WTC11 (cell line): ENCODE data around the gene PCSK9. TPM values are rescaled to one million over a fixed set of nuclear protein-coding genes. Genes with fewer than 3 reads are reported as not detected.

Experiments
- ATAC-seq: fragments of 200-7000 bp; cut with Tn5 transposase; 2 replicates; pipeline ENCODE4 v1.10.0; 2021; ENCODE audit warnings: mild to moderate bottlenecking, moderate library complexity
- CTCF ChIA-PET: fragments of 300-600 bp; sonication (Branson Sonifier 250); formaldehyde crosslinking; loops from one replicate; lab custom pipeline; 2021; ENCODE audit warnings: antibody characterized with exemption; lab: Charles Lee
- POLR2A ChIA-PET: fragments of 350-600 bp; sonication (Branson Sonifier 250); formaldehyde crosslinking; loops from one replicate; lab custom pipeline; 2021; ENCODE audit warnings: antibody characterized with exemption; lab: Charles Lee
- DNase-seq: peaks from one replicate; pipeline ENCODE4 v3.0.0; 2021; ENCODE audit warnings: low spot score
- H3K27ac Mint-ChIP-seq: 2 replicates; pipeline ENCODE4 v1.8.0; 2021; ENCODE audit warnings: mixed read lengths
- H3K27me3 Mint-ChIP-seq: 2 replicates; pipeline ENCODE4 v1.8.0; 2021; ENCODE audit warnings: low read depth, mild to moderate bottlenecking, moderate library complexity, mixed read lengths
- H3K36me3 Mint-ChIP-seq: 2 replicates; pipeline ENCODE4 v1.8.0; 2021; ENCODE audit warnings: mixed read lengths
- H3K4me1 Mint-ChIP-seq: 2 replicates; pipeline ENCODE4 v1.8.0; 2022; ENCODE audit warnings: mixed read lengths
- H3K4me3 Mint-ChIP-seq: 2 replicates; pipeline ENCODE4 v1.8.0; 2021; ENCODE audit warnings: mild to moderate bottlenecking, moderate library complexity, mixed read lengths
- H3K9me3 Mint-ChIP-seq: 2 replicates; pipeline ENCODE4 v1.8.0; 2021; ENCODE audit warnings: mixed read lengths
- ATF1 ChIP-seq: sonication (generic); formaldehyde crosslinking; IDR thresholded peaks from 2 replicates; pipeline ENCODE4 v1.8.1; 2023; ENCODE audit warnings: mild to moderate bottlenecking, moderate library complexity, missing genetic modification reagents
- E2F1 ChIP-seq: sonication (generic); formaldehyde crosslinking; IDR thresholded peaks from 2 replicates; pipeline ENCODE4 v1.8.0; 2022; ENCODE audit warnings: mild to moderate bottlenecking, missing genetic modification reagents
- ETV6 ChIP-seq: sonication (generic); formaldehyde crosslinking; IDR thresholded peaks from 2 replicates; pipeline ENCODE4 v1.8.1; 2022; ENCODE audit warnings: mild to moderate bottlenecking, missing genetic modification reagents
- FOXK1 ChIP-seq: sonication (generic); formaldehyde crosslinking; IDR thresholded peaks from 2 replicates; pipeline ENCODE4 v1.8.0; 2022; ENCODE audit warnings: mild to moderate bottlenecking, moderate library complexity, missing genetic modification reagents
- GTF2I ChIP-seq: fragments of 250-450 bp; sonication (Bioruptor Pico); conservative IDR thresholded peaks from 2 replicates; pipeline ENCODE4 v1.4.0; 2021; ENCODE audit warnings: mild to moderate bottlenecking
- JAZF1 ChIP-seq: fragments of 250-450 bp; sonication (Bioruptor Pico); IDR thresholded peaks from 2 replicates; pipeline ENCODE4 v1.9.0; 2021; ENCODE audit warnings: moderate library complexity, mild to moderate bottlenecking, inconsistent platforms
- KAT7 ChIP-seq: sonication (generic); formaldehyde crosslinking; IDR thresholded peaks from 2 replicates; pipeline ENCODE4 v1.8.1; 2023; ENCODE audit warnings: missing genetic modification reagents, mild to moderate bottlenecking, borderline replicate concordance
- NR1H2 ChIP-seq: sonication (generic); formaldehyde crosslinking; IDR thresholded peaks from 2 replicates; pipeline ENCODE4 v1.9.0; 2021; ENCODE audit warnings: mild to moderate bottlenecking, moderate library complexity, missing genetic modification reagents
- NR3C1 ChIP-seq: sonication (generic); formaldehyde crosslinking; conservative IDR thresholded peaks from 2 replicates; pipeline ENCODE4 v1.8.1; 2023; ENCODE audit warnings: low read depth, mild to moderate bottlenecking, missing genetic modification reagents
- PREB ChIP-seq: sonication (generic); formaldehyde crosslinking; IDR thresholded peaks from 2 replicates; pipeline ENCODE4 v1.8.1; 2022; ENCODE audit warnings: mild to moderate bottlenecking, missing genetic modification reagents, moderate library complexity, borderline replicate concordance
- SMAD3 ChIP-seq: sonication (generic); formaldehyde crosslinking; IDR thresholded peaks from 2 replicates; pipeline ENCODE4 v1.8.0; 2022; ENCODE audit warnings: missing genetic modification reagents, mild to moderate bottlenecking, borderline replicate concordance
- TEAD1 ChIP-seq: sonication (generic); formaldehyde crosslinking; IDR thresholded peaks from 2 replicates; pipeline ENCODE4 v1.8.0; 2022; ENCODE audit warnings: mild to moderate bottlenecking, missing genetic modification reagents
- ZNF138 ChIP-seq: sonication (generic); formaldehyde crosslinking; conservative IDR thresholded peaks from 2 replicates; pipeline ENCODE4 v1.8.1; 2022; ENCODE audit warnings: mild to moderate bottlenecking, moderate library complexity, missing genetic modification reagents
- ZNF317 ChIP-seq: sonication (generic); formaldehyde crosslinking; IDR thresholded peaks from 2 replicates; pipeline ENCODE4 v1.8.1; 2023; ENCODE audit warnings: low read depth, mild to moderate bottlenecking, moderate library complexity, missing genetic modification reagents, borderline replicate concordance
- ZNF396 ChIP-seq: fragments of 250-450 bp; sonication (Bioruptor Pico); IDR thresholded peaks from 2 replicates; pipeline ENCODE4 v1.8.0; 2021; ENCODE audit warnings: mild to moderate bottlenecking, moderate library complexity, borderline replicate concordance
- ZNF416 ChIP-seq: fragments of 250-450 bp; sonication (Bioruptor Pico); IDR thresholded peaks from 2 replicates; pipeline ENCODE4 v1.9.0; 2021; ENCODE audit warnings: mild to moderate bottlenecking, inconsistent platforms
- total RNA-seq: library from RNA; stranded (reverse); gene quantifications from 3 replicates; pipeline ENCODE4 v1.2.3, GENCODE V29; 2021
- TF ChIP-seq, protein P1 (sequence below): fragments of 250-450 bp; sonication (Bioruptor Pico); IDR thresholded peaks from 2 replicates; pipeline ENCODE4 v1.9.0; 2021; ENCODE audit warnings: mild to moderate bottlenecking, borderline replicate concordance
- TF ChIP-seq, protein P2 (sequence below): fragments of 250-450 bp; sonication (Bioruptor Pico); conservative IDR thresholded peaks from 2 replicates; pipeline ENCODE4 v1.9.0; 2021; ENCODE audit warnings: mild to moderate bottlenecking
- TF ChIP-seq, protein P3 (sequence below): sonication (generic); formaldehyde crosslinking; IDR thresholded peaks from 2 replicates; pipeline ENCODE4 v1.8.1; 2023; ENCODE audit warnings: mild to moderate bottlenecking, moderate library complexity, missing genetic modification reagents

Gene PCSK9
- total RNA-seq, 1 experiment from 2014 or later: 73.2 TPM

- TF ChIP-seq, protein P1, sequence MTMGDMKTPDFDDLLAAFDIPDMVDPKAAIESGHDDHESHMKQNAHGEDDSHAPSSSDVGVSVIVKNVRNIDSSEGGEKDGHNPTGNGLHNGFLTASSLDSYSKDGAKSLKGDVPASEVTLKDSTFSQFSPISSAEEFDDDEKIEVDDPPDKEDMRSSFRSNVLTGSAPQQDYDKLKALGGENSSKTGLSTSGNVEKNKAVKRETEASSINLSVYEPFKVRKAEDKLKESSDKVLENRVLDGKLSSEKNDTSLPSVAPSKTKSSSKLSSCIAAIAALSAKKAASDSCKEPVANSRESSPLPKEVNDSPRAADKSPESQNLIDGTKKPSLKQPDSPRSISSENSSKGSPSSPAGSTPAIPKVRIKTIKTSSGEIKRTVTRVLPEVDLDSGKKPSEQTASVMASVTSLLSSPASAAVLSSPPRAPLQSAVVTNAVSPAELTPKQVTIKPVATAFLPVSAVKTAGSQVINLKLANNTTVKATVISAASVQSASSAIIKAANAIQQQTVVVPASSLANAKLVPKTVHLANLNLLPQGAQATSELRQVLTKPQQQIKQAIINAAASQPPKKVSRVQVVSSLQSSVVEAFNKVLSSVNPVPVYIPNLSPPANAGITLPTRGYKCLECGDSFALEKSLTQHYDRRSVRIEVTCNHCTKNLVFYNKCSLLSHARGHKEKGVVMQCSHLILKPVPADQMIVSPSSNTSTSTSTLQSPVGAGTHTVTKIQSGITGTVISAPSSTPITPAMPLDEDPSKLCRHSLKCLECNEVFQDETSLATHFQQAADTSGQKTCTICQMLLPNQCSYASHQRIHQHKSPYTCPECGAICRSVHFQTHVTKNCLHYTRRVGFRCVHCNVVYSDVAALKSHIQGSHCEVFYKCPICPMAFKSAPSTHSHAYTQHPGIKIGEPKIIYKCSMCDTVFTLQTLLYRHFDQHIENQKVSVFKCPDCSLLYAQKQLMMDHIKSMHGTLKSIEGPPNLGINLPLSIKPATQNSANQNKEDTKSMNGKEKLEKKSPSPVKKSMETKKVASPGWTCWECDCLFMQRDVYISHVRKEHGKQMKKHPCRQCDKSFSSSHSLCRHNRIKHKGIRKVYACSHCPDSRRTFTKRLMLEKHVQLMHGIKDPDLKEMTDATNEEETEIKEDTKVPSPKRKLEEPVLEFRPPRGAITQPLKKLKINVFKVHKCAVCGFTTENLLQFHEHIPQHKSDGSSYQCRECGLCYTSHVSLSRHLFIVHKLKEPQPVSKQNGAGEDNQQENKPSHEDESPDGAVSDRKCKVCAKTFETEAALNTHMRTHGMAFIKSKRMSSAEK (CRISPR knock-in tag): no peak
These were observed 23.6 kb downstream of the PCSK9 start (continued) for GRCh38 chr1:55062801-55063576.

DNA sequence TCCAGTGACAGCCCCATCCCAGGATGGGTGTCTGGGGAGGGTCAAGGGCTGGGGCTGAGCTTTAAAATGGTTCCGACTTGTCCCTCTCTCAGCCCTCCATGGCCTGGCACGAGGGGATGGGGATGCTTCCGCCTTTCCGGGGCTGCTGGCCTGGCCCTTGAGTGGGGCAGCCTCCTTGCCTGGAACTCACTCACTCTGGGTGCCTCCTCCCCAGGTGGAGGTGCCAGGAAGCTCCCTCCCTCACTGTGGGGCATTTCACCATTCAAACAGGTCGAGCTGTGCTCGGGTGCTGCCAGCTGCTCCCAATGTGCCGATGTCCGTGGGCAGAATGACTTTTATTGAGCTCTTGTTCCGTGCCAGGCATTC lies 24.2 kb downstream of the PCSK9 start:
- CTCF ChIA-PET: interaction anchor here (1.0 to 2.0 kb wide), 6 partner anchors 8 to 275 kb away, joined by 3 to 7 read pairs (median 4); no protein-coding TSS in a partner anchor
- ATAC-seq: no peak
- POLR2A ChIA-PET: no interaction called here

More for the DNA sequence above, 24.2 kb downstream of the PCSK9 start:
- TF ChIP-seq ATF1 (CRISPR knock-in tag): no peak
- no peak for TF ChIP-seq GTF2I
- TF ChIP-seq ZNF317 (CRISPR knock-in tag): no peak
- TF ChIP-seq PREB: no peak
- TF ChIP-seq NR3C1 (CRISPR knock-in tag): no peak
- no peak for TF ChIP-seq ZNF396 (CRISPR knock-in tag)
- TF ChIP-seq FOXK1 (CRISPR knock-in tag): no peak
- TF ChIP-seq KAT7: no peak
- no peak for TF ChIP-seq SMAD3 (CRISPR knock-in tag)
- TF ChIP-seq, protein P2, sequence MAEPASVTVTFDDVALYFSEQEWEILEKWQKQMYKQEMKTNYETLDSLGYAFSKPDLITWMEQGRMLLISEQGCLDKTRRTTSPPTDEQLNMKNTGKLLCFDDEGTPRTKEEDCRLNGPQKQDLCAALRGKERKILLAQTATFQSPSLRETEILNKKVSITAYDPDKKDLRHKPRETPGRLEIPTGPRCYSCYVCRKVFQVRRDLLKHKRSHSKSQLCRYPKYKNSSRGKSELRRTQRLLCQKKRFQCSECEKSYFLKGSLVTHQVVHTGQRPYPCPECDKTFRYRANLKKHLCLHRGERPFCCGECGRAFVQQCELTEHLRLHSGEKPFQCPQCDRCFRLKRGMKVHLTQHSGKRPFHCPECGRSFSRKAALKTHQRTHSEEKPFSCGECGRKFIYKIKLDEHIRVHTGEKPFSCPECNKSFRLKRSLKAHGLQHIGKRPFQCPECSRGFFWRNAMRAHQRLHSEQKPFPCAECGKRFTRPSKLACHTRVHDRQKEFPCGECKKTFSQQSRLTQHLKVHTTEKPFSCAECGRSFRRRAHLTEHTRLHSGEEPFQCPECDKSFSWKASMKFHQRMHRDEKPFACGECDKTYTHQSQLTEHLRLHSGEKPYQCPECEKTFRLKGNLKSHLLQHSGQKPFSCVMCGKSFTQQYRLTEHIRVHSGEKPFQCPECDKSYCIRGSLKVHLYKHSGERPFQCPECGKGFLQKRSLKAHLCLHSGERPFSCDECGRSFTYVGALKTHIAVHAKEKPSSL (CRISPR knock-in tag): no peak
- TF ChIP-seq ZNF416 (CRISPR knock-in tag): no peak
- no peak for TF ChIP-seq E2F1 (CRISPR knock-in tag)
- no peak for TF ChIP-seq TEAD1 (CRISPR knock-in tag)
- no peak for TF ChIP-seq ETV6 (CRISPR knock-in tag)
- no peak for TF ChIP-seq JAZF1 (CRISPR knock-in tag)
- TF ChIP-seq, protein P3, sequence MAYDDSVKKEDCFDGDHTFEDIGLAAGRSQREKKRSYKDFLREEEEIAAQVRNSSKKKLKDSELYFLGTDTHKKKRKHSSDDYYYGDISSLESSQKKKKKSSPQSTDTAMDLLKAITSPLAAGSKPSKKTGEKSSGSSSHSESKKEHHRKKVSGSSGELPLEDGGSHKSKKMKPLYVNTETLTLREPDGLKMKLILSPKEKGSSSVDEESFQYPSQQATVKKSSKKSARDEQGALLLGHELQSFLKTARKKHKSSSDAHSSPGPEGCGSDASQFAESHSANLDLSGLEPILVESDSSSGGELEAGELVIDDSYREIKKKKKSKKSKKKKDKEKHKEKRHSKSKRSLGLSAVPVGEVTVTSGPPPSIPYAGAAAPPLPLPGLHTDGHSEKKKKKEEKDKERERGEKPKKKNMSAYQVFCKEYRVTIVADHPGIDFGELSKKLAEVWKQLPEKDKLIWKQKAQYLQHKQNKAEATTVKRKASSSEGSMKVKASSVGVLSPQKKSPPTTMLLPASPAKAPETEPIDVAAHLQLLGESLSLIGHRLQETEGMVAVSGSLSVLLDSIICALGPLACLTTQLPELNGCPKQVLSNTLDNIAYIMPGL (CRISPR knock-in tag): no peak
- TF ChIP-seq ZNF138 (CRISPR knock-in tag): no peak
- no peak for TF ChIP-seq NR1H2 (CRISPR knock-in tag)
- H3K4me1 Mint-ChIP-seq: no peaks in the 10 kb centered on the region
- H3K36me3 Mint-ChIP-seq: peaks cover 37% of the 10 kb centered on the region
- H3K27ac Mint-ChIP-seq: no peak overlapping the region
- DNase-seq: no peak
- no peaks in the 10 kb centered on the region for H3K9me3 Mint-ChIP-seq
- H3K27me3 Mint-ChIP-seq: no peaks in the 10 kb centered on the region
- H3K4me3 Mint-ChIP-seq: no peak overlapping the region
